NCI-H345 (cell line): ENCODE results near the gene KIF20B.
"Not testable (repeated sequence)": the region's sequence is repeated elsewhere in the genome, so short reads cannot be mapped to it uniquely, and the experiment has no call there.

Experiments
- DNase-seq: peaks from one replicate; lab custom pipeline; 2025; lab: John Stamatoyannopoulos, UW

The KIF20B gene

DNA sequence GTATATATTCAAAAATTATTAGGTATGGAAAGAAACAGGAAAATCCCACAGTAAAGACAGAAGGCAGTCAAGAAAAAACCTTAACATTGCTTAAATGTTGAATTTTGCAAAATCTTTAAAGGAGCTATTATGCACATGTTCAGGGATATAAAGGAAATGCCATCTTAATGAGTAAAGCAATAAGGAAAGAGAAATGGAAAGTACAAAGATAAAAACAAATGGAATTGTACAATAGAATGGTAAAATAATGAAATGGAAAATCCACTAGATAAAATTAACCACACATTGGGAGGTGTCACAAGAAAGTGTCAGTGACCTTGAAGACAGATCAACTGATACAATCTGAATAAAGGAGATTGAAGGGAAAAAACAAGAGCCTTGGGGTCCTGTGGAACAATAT is 82.0 kb downstream of the KIF20B start:
- no peak for DNase-seq

DNA sequence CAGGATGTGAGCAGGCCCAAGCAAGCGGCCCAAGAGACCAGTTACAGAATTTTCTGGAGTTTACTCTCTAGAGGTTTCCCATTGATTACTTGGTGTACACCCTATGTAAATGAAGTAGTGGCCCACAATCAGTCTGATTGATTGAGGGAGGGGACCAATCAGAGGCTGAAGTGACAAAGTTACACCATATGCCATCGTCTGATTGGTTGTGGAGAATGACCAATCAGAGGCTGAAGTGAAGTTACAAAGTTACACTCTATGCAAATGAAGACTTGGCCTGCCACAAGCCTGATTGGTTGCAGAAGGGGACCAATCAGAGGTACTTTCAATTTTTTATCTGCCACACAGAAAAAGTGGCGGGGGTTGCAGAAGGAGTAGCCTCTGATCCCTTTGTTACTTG is 83.7 kb downstream of the KIF20B start:
- no peak for DNase-seq

DNA sequence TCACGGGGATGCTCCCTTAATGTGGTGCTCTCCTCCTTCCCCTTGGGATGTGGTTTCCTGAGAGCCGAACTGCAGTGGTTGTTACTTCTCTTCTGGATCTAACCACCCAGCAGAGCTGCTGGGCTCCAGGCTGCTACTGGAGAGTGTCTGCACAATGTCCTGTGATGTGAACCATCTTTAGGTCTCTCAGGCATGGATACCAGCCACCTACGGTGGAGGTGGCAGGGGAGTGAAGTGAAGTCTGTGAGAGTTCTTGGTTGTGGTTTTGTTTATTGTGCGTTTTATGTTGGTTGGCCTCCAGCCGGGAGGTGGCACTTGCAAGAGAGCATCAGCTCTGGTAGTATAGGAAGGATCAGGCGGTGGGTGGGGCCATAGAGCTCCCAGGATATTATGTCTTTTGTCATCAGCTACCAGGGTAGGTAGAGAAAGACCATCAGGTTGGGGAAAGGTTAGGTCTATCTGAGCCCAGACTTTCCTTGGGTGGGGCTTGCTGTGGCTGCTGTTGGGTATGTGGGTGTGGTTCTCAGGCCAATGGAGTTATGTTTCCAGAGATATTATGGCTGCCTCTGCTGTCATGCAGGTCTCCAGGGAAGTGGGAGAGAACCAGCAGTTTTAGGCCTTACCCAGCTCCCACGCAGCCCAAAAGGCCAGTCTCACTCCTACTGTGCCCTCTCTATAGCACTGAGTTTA is 87.9 kb downstream of the KIF20B start:
- DNase-seq = no peak

DNA sequence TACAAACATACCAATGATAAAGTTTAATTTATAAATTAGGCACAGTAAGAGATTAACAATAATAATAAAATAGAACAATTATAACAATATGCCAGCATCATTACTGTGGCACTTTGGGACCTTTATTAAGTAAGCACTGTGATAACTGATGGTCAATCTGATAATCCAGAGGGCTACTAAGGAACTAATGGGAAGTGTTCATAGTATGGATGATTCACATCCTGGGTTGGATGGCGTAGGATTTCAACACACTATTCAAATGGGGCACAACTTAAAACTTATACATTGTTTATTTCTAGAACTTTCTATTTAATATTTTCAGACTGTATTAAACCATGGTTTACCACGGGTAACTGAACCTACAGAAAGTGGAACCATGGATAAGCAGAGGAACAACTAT is 90.8 kb downstream of the KIF20B start:
- DNase-seq = no peak

DNA sequence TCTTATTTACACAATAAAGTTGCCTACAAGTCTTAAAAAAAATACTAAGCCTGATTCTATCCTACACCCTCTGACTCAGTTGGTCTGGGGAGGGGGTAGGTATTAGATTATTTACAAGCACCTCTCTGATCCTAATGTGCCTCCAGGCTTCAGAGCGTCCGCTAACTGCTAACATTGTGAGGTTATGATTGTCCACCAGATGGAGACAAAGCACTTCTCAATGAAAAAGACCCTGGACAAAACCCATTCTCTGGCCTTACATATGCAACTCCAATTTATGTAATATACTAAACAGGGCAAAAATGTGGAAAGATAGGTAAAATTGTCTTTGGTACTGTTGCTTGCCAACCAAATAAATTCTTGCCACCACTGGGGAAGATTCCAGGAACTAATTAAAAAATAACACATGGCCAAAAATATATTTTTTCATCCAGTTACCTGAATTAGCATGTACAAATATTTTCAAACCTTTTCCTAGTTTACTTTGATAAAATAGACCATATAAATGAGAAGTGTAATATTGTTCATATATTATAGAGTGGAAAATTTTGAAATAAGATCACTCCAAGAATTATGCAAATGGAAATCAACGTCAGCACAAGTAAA is 92.4 kb downstream of the KIF20B start:
- peak; percentile 72 for DNase-seq

DNA sequence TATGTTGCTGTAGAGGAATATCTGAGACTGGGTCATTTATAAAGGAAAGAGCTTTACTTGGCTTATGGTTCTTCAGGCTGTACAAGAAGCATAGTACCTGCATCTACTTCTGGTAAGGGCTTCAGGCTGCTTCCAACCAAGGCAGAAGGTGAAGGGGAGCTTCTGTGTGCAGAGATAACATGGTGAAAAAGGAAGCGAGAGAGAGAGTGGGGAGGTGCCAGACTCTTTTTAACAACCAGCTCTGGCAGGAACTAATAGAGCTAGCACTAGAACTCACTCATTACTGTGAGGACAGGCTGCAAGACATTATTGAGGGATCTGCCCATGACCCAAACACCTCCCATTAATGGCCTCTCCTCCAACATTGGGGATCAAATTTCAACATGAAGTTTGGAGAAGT is 94.5 kb downstream of the KIF20B start:
- DNase-seq = no peak

DNA sequence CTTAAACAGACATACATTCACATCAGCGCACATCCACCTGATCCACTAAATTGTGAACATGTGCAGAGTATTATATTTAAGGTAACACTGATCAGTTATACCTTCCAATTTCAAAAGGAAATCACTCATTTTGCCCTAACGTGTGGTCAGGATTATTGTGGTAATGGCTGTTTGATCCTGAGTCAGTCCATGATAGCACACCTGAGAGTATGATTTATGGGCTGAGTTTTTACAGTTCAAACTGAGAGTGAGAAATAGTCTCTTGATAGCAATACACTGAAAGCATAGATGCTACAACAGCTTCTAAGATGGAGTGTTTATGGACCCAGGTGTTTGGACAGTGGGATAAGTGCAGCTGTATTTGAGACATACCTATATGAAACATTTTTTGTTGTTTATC is 96.7 kb downstream of the KIF20B start:
- no peak for DNase-seq

DNA sequence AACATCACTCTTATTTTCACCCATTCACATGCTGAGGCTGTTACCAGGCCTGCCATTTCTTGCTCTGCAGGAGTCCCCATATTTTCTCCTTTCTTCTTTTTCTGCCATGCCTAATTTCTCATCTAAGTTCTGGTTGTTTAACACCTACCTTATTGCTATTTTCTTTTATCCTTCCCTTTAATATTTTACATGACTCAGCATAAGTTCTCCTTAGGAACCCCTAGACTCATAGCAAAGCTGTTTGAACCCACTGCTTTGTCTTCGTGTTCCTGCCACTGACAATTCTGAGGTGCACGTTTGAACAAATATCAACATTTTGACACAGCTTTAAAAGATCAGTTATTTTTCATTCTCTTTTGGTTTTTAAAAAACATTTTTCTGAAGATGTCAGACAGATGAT is 98.2 kb downstream of the KIF20B start:
- no peak for DNase-seq

DNA sequence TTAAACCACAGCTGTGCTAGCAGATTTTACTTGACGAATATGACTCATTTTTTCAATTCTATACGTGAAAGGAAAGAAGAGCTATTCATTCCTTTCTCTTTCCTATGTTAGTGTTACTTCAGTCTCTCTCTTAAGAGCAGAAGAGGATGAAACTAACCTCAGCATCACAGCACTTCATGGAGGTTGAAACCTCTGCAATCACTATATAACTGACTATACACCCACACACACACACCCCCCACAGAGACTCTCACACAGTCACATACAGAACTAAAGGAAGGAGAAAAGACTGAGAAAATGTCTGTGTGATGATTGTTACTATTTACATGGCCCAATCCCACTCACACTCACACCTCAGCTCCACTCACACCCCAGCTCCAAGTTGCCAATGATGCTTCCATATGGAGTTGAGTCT is 104.2 kb downstream of the KIF20B start:
- no peak for DNase-seq

DNA sequence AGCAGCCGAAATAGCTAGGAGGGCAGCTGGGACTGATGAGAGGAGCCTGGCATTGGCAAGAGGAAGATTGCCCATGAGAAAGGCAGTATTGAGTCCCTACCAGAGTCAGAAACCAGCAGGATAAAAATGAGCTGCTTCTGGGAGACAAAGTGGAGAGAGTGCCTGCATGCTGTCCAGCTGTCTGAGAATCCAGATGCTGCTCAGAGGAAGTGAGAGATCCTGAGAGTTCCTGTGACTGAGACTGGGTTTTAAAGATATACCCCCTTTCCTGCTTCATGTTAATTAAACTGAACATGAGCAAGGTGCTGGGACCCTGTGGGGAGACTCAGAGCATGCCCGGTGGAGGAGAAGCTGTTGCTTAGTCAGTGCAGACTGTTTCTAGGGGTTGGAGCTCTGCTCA is 107.5 kb downstream of the KIF20B start:
- no peak for DNase-seq

DNA sequence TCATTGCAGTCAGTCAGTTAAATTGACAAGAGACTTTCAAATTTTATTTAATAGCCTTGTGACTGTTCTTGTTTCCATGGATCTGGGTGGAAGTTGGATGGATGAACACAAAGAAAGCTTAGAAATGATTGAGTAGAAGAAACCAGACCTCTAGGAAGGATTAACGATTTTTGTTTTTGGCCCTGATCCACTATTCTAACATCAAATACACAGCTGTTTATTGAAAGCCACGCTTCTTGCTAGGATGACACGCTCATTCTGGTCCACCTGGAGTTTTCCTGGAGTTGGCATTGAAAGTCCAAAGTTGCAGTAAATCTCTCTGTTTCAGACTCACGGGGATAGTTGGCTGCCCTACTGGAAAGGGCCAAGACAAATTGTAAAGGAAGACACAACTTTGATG is 108.4 kb downstream of the KIF20B start:
- no peak for DNase-seq

DNA sequence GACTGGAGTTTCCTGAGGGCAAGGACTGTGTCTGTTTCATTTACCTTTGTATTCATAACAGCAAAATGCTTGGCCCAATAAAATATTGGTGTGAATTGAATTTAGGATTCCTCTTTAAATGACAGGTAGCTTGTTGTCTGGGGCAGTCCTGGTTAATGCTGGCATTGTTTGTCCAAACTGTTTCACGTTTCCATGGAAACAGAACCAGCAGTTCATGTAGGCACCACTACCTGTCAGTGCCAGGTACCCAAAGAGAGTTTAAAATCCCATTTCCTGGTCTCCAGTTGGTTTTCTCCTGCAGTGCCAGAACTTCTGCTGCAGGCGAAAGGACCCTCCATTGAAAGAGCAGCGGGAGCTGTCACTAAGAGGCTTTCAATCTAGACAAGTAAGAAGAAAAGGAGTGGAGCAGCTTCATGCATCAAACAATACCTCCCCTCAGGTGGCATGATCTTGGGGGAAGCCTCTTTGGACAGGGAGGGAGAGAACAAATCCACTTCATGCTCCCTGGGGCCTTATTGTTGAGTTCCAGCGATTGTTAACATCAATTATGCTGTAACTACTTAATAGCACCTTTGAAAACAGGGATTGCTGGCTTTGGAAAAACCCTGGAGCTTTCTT is 109.6 kb downstream of the KIF20B start:
- peak; percentile 64 for DNase-seq

DNA sequence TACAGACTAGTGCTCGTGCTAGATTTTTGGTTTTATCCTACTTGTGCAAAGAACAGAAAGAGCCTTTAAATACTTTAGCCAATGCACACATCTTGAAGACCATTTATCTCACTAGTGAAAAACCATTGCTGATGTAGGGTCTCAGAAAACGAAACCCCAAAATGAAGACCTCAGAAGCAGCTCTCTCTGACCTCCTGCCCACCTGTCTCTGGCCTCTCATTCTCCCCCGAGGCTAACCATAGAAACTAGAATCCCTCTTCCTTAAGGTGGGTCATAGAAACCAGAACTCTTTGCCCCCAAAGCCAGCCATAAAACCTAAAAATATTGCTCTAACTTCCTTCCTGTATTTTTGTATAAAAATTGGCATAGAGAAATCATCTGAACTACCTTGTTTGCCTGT is 112.2 kb downstream of the KIF20B start:
- no peak for DNase-seq

DNA sequence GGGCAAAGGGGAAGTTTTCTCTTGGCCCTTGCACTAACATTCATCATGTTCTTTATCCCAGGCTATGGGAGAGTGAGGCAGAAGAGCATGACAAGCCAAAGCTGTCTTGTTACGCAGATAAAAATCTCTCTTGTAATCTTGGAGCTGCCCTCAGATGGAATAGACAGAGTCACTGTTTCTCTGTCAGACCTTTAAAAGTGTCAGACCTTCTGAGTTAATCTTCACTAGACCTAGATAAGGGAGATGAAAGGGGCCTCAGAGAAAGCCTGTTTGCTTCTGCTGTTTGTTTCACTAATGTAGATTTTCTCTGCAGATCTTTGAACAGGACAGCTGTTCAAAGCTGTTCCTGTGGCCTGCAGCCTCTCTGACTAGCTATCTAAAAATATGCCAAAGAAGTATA is 112.9 kb downstream of the KIF20B start:
- DNase-seq = no peak

DNA sequence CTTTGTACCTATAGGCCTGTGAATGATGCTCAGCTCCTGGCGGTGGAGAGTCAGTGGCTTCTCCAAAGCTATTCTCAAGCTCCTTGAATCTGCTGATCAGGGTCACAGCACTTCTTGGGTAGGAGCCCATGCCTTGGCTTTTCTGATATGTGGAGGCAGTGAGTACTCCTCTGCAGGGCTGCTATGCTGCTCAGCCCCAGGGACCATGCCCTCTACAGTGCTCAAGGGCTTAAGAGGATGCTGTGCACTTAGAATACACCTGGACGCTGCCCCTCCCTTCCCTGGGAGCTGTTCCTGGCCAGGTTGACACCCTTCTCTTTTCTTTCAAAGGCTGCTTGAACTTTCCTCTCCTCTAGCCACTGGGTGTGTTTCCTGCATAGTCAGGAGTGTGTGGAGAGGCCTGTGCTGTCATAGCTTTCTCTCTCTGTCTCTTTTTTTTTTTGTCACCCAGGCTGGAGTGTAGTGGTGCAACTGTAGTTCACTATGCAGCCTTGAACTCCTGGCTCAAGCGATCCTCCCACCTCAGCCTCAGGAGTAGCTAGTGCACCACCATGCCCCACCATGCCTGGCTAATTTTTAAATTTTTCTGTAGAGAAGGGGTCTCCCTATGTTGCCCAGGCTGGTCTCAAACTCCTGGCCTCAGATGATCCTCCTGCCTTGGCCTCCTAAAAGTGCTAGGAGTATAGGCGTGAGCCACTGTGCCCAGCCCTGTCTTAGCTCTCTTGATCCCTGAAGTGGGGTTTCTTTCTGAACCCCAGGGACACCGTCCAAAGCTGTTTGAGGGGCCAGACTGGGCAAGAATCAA is 113.9 kb downstream of the KIF20B start:
- DNase-seq = no peak

DNA sequence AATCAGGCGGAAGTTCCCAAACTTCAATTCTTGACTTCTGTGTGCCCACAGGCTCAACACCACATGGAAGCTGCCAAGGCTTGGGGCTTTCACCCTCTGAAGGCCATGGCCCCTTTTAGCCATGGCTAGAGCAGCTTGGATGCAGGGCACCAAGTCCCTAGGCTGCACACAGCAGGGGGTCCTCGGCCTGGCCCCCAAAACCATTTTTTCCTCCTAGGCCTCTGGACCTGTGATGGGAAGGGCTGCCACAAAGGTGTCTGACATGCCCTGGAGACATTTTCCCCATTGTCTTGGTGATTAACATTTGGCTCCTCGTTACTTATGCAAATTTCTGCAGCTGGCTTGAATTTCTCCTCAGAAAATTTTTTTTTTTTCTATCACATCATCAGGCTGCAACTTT is 117.6 kb downstream of the KIF20B start:
- not testable (repeated sequence) for DNase-seq
